Kidney epithelial cell (primary cell): ENCODE results near the gene SSBP4. TPM values are rescaled to one million over a fixed set of nuclear protein-coding genes. Genes with fewer than 3 reads are reported as not detected.

Experiments
- DNase-seq: peaks from one replicate; pipeline ENCODE4 v3.0.0-alpha.2; 2010; ENCODE audit warnings: low read depth
- H3K27me3 ChIP-seq: 2 replicates; pipeline ENCODE4 v1.6.0; 2011; ENCODE audit warnings: low read length; ENCODE audit not compliant: control insufficient read depth, insufficient read depth
- H3K36me3 ChIP-seq: 2 replicates; pipeline ENCODE4 v1.5.1; 2011; ENCODE audit warnings: low read length; ENCODE audit not compliant: control insufficient read depth, insufficient read depth
- H3K4me3 ChIP-seq: 2 replicates; pipeline ENCODE4 v1.5.1; 2011; ENCODE audit warnings: low read depth, mild to moderate bottlenecking, control low read depth, low read length
- total RNA-seq: library from RNA; depleted of rRNA; stranded (reverse); fragments of >200 nt; gene quantifications from 2 replicates; pipeline ENCODE4 v1.2.3, GENCODE V29; 2015
- TF ChIP-seq, protein P1 (sequence below): IDR thresholded peaks from 2 replicates; pipeline ENCODE4 v1.5.1; 2011; ENCODE audit warnings: mild to moderate bottlenecking, moderate library complexity, low read length, control low read depth, inconsistent platforms; ENCODE audit not compliant: insufficient read depth, poor library complexity, severe bottlenecking

Gene SSBP4
- total RNA-seq, 1 donor from 2014 or later, result 92.6 TPM

DNA sequence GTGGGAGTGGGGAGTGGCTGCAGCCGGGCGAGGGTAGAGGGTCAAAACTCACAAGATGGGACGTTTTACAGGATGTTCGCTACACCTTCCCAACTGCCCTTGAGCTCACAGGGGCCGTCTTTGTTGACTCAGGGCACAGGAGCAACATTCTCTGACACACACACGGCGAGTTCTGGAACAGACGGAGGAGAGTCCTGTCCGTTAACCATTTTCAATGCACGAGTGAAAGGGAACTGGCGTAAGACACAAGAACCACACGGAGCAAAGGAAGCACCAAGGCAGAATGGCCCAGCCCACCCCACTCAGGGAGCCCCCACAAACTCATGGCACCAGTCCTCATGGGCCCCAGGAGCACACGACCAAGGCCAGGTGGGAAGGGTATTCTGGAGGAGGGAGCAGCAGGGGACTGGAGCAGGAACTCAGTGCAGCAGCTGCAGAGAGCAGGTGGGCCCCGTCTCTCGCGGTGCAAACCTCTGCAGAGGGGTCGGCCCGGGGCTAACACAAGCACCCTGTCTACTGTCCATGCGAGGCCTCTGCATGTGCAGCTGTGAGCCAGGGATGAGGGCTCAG, 56.6 kb downstream of the SSBP4 start:
- TF ChIP-seq, protein P1, sequence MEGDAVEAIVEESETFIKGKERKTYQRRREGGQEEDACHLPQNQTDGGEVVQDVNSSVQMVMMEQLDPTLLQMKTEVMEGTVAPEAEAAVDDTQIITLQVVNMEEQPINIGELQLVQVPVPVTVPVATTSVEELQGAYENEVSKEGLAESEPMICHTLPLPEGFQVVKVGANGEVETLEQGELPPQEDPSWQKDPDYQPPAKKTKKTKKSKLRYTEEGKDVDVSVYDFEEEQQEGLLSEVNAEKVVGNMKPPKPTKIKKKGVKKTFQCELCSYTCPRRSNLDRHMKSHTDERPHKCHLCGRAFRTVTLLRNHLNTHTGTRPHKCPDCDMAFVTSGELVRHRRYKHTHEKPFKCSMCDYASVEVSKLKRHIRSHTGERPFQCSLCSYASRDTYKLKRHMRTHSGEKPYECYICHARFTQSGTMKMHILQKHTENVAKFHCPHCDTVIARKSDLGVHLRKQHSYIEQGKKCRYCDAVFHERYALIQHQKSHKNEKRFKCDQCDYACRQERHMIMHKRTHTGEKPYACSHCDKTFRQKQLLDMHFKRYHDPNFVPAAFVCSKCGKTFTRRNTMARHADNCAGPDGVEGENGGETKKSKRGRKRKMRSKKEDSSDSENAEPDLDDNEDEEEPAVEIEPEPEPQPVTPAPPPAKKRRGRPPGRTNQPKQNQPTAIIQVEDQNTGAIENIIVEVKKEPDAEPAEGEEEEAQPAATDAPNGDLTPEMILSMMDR, result no peak
- no peak for DNase-seq
- Histone ChIP-seq H3K27me3 (no peaks in the 10 kb centered on the region), H3K4me3 (no peak overlapping the region), H3K36me3 (no peaks in the 10 kb centered on the region)

DNA sequence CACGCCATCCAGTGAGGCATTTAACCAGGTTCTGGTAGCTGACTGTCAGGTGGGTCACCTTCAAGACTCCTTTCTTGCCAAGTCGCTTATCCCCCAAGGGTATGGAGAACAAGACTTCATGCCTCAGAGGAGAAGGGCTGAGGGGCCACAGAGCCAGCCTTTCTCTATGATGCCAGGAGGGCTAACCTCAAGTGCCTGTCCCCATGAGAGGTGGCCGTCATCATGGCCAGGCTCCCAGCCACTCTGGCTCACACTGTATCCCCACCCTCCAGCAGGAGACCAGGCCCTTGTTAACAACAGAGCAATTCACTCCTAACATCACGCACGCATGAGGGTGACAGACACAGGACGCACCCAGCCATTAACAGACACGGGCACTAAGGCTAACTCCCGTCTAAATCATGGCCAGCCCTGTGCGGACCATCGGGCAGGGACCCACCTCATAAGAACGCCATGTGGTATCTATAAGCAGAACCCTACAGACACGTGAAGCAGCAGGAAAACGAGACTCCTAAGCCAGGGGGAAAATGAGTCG, 57.4 kb downstream of the SSBP4 start:
- H3K27me3 ChIP-seq, result no peaks in the 10 kb centered on the region
- no peaks in the 10 kb centered on the region for H3K36me3 ChIP-seq
- no peak overlapping the region for H3K4me3 ChIP-seq
- no peak for DNase-seq
- TF ChIP-seq, protein P1, result no peak

- no peak overlapping the region for H3K4me3 ChIP-seq
- TF ChIP-seq, protein P1, result no peak
- no peaks in the 10 kb centered on the region for H3K27me3 ChIP-seq
- DNase-seq, result no peak
- H3K36me3 ChIP-seq, result no peaks in the 10 kb centered on the region
Measured at GRCh38 chr19:18477042-18477779, 58.0 kb downstream of the SSBP4 start.

DNA sequence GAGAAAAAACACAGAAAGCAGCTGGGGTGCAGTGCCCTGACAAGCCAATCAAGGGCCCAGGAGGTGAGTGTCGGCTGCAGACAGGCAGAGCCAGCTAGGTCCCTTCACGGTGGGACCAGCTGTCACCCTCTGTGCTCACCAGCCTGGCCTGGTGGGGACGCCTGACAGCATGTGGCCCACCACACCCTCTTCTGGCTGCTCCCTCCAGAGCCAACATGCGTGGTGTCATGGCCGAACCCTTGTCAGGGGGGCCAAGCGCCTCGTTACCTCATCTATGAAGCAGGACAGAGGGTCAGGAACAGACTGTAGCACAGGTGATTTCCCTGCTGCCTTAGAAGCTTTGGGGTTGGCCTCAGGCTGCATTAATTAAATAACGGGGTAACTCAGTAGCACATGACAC, 58.8 kb downstream of the SSBP4 start:
- Histone ChIP-seq H3K36me3 (no peaks in the 10 kb centered on the region), H3K27me3 (no peaks in the 10 kb centered on the region), H3K4me3 (no peak overlapping the region)
- no peak for DNase-seq
- TF ChIP-seq, protein P1, result no peak

- Histone ChIP-seq H3K4me3 (no peak overlapping the region), H3K27me3 (no peaks in the 10 kb centered on the region), H3K36me3 (no peaks in the 10 kb centered on the region)
- DNase-seq, result peak; percentile 49
- TF ChIP-seq, protein P1, result no peak
Measured at GRCh38 chr19:18478545-18479311, 59.5 kb downstream of the SSBP4 start.
